Right renal pelvis (tissue), 4 donors: ENCODE measurements around the gene BTG2. TPM values are rescaled to one million over a fixed set of nuclear protein-coding genes. Genes with fewer than 3 reads are reported as not detected.
"Not testable (repeated sequence)": the region's sequence is repeated elsewhere in the genome, so short reads cannot be mapped to it uniquely, and the experiment has no call there.

ENCODE experiments used
- DNase-seq, 4 donors: peaks; one replicate each; pipeline ENCODE4 v3.0.0-alpha.2; 2013; ENCODE audit warnings: low read depth in 4 of 4, low spot score in 3 of 4, missing footprints in 1 of 4
- polyA plus RNA-seq, 4 donors: library from polyadenylated mRNA; unstranded; fragments of 120-200 nt; gene quantifications; one replicate each; pipeline ENCODE4 v1.2.1, GENCODE V29; 2013; ENCODE audit not compliant: insufficient read length in 4 of 4

BTG2 gene
- polyA plus RNA-seq, 4 donors: 101 to 178 (median 139) TPM

DNA sequence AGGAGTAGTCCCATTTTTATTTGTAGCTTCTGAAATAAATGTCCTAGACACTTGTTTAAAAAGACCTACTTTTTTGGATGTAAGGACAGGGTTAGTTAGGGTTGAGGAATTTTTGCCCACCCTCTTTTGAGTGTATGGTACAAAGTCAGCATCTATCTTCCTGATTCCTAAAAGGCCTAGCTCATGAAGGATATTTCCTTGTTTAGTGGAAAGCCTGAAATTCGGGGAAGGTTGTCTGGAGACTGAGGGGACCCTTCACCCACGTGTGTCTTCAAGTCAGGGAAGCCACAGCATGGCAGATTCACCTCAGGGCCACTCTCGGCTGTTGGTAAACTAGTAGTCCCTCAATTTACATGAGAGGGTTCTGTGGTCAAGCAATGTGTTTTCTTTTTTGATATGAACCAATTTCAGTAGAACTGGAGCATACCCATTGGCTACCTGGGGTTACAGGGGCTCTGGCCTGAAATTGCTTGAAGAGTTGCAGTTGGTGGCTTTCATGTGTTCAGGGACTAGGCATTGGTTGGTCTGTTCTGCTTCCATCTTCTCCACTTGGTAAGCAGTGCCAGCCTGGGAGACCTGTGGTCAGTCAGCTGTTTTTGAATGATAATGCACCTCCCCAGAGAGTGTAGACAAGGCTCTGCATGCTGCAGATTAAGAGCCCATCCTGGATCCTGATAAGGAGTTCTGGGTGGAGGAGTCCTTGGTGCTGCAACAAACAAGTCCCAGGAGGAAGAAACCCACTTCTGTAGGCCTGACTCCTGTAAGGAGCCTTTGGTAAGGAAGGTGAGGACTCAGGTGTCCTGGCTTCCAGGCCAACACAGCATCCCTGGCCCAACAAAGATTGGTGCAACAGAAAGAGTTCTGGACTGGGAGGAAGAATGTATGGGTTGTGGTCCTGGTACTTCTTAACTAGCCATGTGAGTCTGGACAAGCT lies 6.3 kb downstream of the BTG2 start:
- no peak for DNase-seq

DNA sequence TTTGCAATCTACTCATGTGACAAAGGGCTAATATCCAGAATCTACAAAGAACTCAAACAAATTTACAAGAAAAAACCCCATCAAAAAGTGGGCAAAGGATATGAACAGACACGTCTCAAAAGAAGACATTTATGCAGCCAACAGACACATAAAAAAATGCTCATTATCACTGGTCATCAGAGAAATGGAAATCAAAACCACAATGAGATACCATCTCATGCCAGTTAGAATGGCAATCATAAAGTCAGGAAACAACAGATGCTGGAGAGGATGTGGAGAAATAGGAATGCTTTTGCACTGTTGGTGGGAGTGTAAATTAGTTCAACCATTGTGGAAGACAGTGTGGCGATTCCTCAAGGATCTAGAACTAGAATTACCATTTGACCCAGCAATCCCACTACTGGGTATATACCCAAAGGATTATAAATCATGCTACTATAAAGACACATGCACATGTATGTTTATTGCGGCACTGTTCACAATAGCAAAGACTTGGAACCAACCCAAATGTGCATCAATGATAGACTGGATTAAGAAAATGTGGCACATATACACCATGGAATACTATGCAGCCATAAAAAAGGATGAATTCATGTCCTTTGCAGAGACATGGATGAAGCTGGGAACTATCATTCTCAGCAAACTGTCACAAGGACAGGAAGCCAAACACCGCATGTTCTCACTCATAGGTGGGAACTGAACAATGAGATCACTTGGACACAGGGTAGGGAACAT lies 8.9 kb downstream of the BTG2 start:
- not testable (repeated sequence) for DNase-seq

DNA sequence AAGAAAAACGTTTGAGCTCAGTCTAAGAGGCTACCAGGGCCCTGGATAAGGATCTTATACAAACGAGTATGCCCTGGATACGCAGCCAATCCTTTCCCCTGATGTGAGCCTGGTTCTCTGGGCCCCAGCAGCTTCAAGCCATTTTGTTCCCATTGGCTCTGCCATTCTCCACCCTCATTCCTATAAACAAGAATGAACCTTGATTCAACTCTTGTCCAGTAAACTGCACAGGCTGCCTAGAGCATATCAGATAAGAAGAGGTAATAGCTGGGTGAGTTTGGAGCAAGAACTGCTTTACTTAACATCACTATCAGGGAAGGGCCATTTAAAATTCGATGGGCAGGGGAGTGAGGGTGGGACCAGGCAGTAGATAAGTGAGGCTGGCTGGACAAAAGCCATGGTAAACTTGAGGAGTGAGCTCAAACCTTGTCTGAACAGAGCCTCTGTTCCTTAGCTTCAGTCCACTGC lies 11.3 kb downstream of the BTG2 start:
- no peak for DNase-seq

DNA sequence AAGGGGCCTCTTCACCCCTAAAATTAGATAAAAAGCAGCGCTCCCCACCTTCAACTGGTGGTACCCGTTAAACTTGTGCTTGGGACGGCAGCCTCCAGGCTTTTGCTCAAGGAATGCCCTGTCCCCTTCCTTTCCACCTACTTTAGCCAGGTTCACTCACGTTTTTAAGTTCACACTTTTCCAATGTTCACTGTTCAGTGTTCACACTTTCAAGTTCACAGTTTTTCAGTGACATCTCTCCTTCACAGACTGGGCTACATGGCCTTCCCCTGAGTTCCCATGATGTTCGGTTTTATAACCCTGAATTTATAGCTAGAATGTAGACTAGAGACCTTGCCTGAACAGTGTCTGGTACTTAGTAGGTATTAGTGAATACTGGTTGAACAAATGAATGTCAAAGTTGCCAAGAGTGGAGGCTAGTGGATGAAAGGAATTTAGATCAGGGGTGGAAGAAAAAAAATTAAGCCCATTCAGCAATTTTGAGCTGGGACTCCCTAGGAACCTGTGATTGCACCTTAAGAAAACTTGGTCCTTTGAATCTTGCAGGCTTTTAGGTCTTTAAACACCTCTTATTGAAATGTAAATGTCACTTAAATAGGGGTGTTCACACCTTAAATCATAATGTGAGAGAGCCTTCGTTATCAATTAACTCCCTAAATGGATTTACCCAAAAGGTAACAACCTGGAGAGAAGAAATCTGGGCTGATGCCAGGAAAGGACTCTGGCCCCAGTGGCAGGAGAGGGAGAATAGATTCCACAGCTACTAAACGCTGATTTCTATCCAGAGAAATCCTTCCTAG lies 12.3 kb downstream of the BTG2 start:
- DNase-seq: no peak

DNA sequence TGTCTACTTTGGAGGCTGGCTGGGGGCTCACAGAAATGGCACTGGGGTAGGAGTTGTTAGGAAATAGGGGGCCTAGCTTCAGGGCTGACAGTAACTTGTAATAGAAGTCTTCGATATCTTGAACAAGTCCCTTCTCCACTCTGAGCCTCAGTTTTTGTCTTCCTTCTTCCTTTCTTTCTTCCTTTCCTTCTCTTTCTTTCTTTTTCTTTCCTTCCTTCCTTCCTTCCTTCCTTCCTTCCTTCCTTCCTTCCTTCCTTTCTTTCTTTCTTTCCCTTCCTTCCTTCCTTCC lies 12.9 kb downstream of the BTG2 start:
- DNase-seq: no peak

DNA sequence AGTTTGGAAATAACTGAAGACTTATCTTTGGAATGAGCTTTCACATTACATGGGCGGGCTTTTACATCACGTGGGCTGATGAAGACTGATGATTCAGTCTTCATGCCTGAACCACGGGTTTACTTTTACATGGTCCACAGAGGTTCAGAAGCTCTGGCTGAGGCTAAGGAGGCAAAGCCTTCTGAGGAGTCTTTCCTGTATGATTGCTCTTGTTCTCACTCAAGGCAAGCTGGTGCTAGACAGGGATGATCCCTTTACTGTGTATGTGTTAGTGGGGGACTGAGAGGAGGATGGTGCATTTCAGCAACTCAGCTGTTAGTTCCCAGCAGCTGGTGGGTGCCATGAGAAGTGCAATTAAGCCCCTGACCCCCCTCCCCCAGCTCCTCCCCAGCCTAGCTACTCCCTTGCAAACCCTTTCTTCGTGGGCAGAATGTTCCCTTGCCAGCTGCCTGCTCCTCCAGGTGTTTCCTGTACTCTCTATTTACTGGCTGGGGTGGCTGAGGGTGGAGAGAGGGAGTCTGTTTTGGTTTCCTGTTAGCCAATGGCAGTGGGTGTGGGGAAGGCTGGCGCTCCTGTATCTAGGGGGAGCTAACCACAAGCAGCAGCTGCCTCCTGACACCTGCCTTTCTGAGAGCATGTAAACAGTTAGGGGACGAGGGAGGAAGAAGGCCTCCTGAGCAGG lies 15.4 kb downstream of the BTG2 start:
- no peak for DNase-seq

DNA sequence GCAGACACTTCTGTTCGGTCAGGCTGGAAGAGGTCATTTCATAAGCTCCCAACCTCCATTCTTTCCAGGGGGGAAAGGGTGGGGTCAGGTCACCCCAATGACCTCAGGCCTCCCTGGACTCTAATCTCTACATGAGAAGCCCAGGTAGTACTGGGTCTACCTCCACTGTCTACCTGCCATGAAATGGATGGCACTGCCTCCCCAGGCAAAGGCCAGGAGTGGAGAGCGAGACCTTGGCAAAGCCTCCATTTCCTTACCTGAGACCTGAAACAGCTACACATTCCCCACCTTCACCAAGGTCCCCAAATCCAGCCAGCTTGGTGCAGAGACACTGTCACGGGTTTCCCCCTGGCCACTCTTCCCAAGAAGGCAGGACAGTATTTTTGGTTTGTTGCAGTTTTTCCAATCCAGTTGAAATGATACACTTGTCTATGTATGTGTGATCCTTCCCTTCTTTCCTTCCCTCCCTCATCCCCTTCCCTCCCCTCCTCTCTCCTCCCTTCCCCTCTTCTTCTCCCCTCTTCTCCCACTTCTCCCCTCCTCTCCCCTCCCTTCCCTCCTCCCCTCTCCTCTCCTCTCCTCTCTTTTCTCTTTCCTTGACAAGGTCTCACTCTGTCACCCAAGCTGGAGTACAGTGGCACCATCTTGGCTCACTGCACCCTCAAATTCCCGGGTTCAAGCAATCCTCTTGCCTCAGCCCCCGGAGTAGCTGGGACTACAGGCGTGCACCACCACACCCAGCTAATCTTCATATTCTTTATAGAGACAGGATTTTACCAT lies 16.1 kb downstream of the BTG2 start:
- no peak for DNase-seq

DNA sequence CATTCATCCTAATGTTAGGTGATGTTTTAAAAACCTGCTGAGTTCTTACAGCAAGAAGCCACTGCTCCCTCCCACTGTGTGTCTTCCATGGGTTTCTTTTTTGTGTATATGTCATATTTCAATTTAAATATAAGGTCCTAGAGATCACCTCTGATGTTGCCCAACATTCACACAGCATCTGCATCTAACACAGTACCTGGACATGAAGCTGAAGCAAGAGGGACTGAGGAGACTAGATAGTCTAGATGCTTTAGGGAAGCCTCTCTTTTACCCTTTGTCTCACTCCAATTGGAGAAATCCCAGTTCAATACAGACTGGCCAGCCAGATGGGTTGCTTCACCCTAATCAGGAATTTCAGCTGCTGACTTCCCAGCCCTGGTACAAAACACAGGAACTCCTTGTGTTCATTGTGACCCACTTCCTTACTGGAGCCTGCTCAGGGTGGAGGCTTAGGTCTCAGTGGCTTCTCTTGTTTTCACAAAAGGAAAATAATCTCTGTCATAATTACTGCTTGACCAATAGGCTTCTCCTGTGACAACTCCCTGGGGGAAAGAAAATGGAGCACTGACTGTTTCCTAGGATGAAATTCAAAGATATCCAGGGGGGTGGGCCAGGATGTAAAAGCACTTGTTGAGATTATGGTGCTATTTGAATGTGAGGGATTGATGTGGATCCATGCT lies 17.3 kb downstream of the BTG2 start:
- DNase-seq: no peak

DNA sequence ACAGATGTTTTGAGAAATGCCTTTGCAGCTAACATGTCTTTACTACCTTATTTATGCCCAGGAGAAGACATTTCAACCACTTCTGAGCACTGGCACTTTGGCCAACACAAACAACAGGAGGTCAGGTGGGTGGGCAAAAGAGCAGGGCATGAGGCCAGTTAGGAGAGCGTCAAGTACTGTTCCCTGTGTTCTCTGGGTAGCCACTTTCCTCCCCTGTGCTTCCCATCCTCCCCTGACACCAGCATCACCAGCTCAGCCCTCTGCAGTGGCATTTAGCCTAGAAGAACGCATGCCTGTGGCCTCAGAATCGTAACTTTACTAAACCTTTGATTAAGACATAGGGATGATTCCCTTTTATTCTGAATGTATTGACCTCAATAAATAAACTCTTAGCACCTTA lies 18.3 kb downstream of the BTG2 start:
- no peak for DNase-seq

DNA sequence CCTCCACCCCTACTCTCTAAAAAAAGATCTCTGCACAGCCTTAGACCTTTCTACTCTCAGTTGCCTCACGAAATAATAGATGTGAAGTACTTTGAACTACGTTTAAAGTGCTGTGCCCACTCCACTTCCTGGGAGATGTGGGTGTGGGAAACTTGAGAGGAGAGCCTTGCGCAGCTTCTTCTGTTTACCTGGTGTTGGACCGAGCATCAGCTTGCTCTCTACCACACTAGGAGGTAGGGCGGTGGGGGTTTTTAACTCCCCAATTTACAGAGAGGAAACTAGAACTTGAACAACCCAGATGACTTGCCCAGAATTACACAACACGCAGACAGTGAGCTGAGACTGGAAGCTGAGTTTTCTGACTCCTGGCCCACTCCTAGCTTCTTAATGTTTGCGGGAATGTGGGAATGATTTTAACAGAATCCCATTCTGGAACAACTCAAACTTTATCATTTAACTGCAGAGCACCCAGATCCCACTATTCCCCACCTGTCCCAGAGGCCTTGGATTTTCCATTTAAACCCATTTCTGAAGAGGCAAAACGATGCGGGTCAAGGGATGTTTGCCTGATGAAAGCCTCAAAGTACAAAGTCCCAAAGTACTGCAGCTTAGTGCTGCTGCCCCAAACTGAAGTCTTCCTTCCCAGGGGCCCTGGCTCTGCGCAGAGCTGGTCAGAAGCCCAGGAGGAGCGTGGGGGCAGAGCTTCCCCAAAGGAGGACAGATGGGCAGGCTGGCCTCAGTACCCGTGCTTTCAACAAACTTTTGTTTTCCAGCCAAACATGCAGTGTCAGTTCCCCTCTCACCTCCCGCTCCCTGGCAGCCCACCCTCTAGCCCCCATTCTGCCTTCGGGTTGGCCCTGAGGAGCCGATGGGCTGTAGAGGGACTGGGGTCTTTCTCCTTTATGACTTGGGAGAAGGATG lies 19.0 kb downstream of the BTG2 start:
- no peak for DNase-seq

DNA sequence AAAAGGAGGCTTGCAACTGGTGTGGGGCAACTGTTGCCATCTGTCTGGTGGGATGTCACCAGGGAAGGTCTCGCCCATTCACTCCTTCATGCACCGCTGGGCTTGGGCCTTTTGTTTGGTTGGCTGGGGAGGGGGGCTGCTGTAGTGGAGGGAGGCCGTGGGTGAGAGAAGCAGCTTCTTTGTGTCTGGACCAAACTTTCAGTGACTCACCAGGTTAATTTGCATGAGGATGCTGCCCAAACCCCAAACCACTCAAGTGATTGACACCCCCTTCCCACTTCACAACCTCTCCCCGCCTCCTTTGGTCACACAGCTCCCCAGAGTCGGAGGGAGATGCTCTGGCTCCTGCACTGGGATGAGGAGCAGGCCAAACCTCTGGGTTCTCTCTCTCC lies 19.7 kb downstream of the BTG2 start:
- DNase-seq: no peak

DNA sequence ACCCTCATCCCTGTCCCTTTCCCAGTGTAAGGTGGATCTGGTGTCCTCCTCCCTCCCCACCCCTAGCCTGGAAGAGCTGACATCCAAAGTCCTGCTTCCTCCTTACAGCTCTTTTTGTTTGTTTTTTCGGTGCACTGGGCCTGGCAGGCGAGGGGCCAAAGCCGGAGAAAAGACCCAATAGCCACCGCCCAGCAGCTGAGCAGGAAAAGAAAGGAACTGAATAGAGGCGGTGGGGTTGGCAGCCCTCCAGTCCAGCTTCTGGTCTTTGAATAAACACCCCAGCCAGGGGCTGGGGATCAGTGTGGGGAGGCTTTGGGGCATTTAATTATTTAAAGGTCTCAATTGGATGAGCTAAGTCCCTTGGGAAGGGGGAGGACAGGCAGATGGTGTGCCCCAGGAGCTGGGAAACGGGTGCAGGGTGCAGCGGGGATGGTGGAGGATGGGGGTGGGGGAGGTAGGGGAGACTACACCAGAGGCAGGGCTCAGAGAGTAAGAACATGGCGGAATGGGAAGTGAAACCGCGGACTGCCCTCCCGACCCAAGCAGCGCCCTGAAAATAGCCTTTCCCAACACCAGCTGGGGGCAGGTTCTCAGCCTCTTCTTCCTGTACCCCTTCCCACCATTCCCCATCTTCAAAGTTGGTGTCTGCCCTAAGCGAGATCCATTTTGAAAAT lies 20.2 kb downstream of the BTG2 start:
- no peak for DNase-seq

DNA sequence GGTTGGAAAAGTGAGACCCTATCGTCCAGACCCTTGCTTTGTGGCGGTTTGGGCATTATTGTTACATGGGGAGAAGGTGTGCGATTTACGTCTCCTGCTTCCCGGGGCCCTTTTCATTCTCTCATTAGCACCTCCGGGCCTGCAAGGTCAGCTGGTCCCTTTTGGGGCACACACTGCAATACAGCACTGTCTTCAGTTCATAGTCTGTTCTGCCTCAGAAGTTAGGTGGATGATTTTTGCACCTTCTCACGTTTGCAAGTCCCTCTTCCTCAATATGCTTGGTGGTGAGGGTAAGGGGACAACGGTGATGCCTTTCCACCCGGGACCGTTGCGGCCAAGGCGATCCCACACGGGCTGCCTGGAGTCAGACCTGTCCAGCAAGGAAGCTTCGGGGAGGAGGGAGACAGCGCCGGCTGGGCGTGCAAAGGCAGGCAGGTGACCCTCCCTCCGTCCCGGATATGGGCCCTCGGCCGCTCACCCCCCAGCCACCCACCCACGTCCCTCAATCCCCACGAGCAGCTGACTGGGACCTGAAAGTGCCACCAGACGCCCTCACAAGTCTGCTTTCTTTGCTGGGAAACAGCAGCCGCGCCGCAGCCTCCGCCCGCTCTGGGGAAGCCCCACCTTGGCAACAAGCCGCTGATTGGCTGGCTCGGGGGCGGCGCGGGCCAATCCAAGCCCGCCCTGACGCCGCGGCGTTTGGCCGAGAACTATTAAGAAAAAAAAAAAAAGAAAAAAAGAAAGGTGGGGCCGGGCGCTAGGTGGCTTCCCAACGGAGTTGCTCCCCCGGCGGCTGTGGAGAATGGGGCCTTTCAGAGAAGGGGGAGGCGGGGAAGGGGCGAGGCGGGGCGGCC lies 21.7 kb downstream of the BTG2 start:
- peak; percentile 84 to 87 (median 84) for DNase-seq

DNA sequence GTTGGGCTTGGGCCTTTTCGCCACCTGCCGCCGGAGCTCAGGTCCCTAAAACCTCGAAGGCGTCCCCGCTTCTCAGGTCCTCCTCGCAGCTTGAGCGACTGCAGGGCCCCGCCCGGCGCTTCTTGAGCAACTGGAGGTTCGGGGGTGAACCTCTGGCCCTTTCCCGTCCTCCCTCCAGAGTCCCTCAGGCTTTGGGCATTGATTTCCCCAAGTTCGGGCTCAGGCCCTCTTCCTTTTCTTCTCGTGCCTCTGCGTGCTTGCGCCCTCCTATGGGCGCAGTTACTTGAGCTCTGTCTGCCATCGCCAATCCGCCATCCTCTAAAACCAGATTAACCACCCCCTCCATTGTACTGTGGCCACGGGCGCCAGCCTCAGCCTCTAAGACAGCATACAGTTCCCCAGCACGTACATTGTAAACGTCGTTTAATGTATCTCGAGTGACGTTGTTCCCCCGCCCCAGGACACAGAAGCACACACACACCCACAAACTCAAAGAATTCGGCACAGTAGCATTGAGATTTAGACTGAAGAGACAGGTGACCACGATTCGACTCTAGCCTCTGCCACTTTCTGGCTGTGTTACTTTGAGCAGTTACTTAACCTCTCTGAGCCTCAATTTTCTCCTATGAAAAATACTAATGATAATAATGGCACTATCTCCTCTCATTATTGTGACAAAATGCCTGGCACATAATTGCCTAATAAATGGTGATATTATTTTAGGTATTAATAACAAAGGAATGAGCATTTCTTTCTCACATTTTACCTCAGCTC lies 22.6 kb downstream of the BTG2 start:
- no peak for DNase-seq

DNA sequence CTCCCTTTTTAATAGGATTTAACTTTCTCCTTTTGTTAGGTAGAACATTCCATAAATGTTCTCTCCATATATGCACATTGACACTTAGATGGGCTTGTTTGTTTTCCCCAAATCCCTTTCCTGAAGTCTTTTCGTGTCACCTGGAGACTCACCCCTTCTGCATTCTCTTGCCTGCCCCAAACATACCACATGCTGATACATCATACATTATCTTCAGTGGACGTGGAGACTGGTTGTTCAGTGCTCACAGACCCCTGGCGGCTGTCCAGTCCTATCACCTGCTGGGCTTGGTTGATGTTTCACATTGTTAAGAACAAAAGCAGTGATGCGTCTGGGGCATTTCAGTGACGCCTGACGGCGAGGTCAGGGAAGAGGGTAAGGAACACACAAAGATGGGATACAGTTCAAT lies 23.4 kb downstream of the BTG2 start:
- DNase-seq: no peak

DNA sequence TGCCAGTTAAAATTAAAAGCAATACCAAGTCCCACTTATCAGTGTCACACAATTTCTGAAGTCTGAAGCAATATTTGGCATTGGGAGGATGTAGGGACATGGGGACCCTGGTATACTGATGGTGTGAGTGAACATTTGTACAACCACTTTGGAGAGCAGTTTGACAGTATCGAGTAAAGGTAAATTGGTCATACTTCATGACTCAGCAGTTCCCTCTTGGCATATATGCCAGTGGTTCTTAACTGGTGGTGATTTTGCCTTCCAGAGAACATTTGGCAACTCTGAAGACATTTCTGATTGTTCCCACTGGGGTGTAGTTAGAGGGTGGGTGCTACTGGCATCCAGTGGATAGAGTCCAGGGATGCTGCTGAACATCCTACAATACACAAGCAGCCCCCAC lies 25.9 kb downstream of the BTG2 start:
- DNase-seq: no peak
